ENCODE measurements around the gene MIB1.
"Not testable (repeated sequence)": the region's sequence is repeated elsewhere in the genome, so short reads cannot be mapped to it uniquely, and the experiment has no call there.

The MIB1 gene

GRCh38 chr18:21745231-21745630, 4.6 kb downstream of the MIB1 start:
- DNase-seq: no peak

- DNase-seq: no peak
Measured at GRCh38 chr18:21747268-21747667, 6.7 kb downstream of the MIB1 start.

- no peak for DNase-seq
Measured at GRCh38 chr18:21747764-21748693, 7.4 kb downstream of the MIB1 start.

- DNase-seq: no peak
Measured at GRCh38 chr18:21757833-21758232, 17.2 kb downstream of the MIB1 start.

GRCh38 chr18:21759836-21760235, 19.2 kb downstream of the MIB1 start:
- no peak for DNase-seq

- no peak for DNase-seq
Measured at GRCh38 chr18:21760321-21760720, 19.7 kb downstream of the MIB1 start.

- no peak for DNase-seq
Measured at GRCh38 chr18:21761471-21762115, 21.0 kb downstream of the MIB1 start.

GRCh38 chr18:21762181-21762772, 21.7 kb downstream of the MIB1 start:
- no peak for DNase-seq

GRCh38 chr18:21763846-21764646, 23.5 kb downstream of the MIB1 start:
- no peak for DNase-seq

- DNase-seq: no peak
Measured at GRCh38 chr18:21769206-21769605, 28.6 kb downstream of the MIB1 start.

- DNase-seq: no peak
Measured at GRCh38 chr18:21774722-21775121, 34.1 kb downstream of the MIB1 start.

- no peak for DNase-seq
Measured at GRCh38 chr18:21777814-21778213, 37.2 kb downstream of the MIB1 start.

- no peak for DNase-seq
Measured at GRCh38 chr18:21786526-21786925, 45.9 kb downstream of the MIB1 start.

- not testable (repeated sequence) for DNase-seq
Measured at GRCh38 chr18:21796089-21796488, 55.5 kb downstream of the MIB1 start.

- no peak for DNase-seq
Measured at GRCh38 chr18:21798126-21798525, 57.5 kb downstream of the MIB1 start.

- DNase-seq: no peak
Measured at GRCh38 chr18:21799721-21800120, 59.1 kb downstream of the MIB1 start.

- DNase-seq: no peak
Measured at GRCh38 chr18:21803495-21803894, 62.9 kb downstream of the MIB1 start.

GRCh38 chr18:21805771-21806366, 65.3 kb downstream of the MIB1 start:
- no peak for DNase-seq

- no peak for DNase-seq
Measured at GRCh38 chr18:21808185-21808584, 67.6 kb downstream of the MIB1 start.

- DNase-seq: no peak
Measured at GRCh38 chr18:21809725-21810124, 69.1 kb downstream of the MIB1 start.

- no peak for DNase-seq
Measured at GRCh38 chr18:21815101-21815500, 74.5 kb downstream of the MIB1 start.

- DNase-seq: no peak
Measured at GRCh38 chr18:21820033-21820810, 79.6 kb downstream of the MIB1 start.
